GM19023 (cell line): ENCODE measurements around the gene RPA3.
"Not testable (repeated sequence)": the region's sequence is repeated elsewhere in the genome, so short reads cannot be mapped to it uniquely, and the experiment has no call there.

ENCODE experiments used
- ATAC-seq: cut with Tn5 transposase; IDR thresholded peaks from one replicate; pipeline ENCODE4 v1.9.1; 2021; ENCODE audit warnings: mild to moderate bottlenecking, moderate library complexity; ENCODE audit not compliant: unreplicated experiment

RPA3 gene

GRCh38 chr7:7696458-7697119 is 21.8 kb downstream of the RPA3 start:
- no peak for ATAC-seq

DNA sequence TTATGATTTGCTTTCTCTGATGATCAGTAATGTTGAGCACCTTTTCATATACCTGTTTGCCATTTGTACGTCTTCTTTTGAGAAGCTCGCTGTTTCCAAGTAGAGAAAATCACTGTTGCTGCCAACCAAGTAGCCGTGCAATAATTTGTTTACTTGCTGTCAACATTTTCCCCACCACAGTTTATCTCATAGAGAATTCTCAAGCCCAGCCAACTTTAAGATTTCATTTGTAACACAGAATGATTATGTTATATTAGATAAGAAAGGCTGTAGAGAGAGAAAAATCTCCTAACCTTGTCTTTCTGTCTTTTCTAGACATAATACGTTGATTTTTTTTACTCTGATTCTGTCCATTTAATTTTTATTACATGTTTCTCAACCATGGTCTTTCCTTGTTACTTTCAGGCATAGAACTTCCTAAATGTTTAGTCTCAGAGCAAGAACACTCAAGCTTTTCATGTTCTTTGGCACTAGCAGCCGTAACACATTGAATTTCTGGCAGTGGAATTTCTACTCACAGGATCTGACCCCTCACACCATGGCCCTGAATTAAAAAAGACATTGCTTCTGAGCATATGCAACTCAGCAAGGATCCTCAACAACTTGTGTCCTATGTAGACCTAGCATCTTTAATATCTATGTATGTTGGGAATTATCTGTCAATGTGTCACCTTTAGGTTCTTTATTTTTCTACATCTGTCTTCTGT is 23.1 kb downstream of the RPA3 start:
- no peak for ATAC-seq

DNA sequence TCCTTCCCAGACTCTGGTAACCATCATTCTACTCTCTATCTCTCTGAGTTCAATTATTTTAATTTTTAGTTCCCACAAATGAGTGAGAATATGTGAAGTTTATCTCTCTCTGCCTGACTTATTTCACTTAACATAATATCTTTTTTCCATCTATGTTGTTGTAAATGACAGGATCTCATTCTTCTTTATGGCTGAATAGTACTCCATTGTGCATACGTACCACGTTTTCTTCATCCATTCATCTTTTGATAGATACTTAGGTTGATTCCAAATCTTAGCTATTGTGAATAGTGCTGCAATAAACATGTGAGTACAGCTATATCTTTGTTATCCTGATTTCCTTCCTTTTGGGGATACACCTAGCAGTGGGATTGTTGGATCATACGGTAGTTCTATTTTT is 23.9 kb downstream of the RPA3 start:
- no peak for ATAC-seq

DNA sequence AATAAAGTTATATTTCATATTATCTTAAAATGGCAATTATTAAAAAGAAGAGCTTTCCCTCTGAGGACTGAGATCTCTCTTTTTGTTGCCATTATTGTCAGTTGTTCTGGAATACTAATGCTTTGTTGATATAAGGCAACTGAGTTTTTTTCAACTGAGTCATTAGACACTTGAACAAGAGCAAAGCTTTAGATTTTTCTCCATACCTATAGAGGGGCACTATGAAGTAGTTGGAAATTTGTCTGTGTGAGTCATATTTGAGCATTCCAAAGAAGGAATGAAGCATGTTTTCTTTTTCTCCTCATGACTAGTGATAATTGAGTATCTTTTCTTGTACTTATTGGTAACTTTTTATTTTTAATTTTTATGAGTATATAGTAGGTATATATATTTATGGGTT is 24.5 kb downstream of the RPA3 start:
- no peak for ATAC-seq

DNA sequence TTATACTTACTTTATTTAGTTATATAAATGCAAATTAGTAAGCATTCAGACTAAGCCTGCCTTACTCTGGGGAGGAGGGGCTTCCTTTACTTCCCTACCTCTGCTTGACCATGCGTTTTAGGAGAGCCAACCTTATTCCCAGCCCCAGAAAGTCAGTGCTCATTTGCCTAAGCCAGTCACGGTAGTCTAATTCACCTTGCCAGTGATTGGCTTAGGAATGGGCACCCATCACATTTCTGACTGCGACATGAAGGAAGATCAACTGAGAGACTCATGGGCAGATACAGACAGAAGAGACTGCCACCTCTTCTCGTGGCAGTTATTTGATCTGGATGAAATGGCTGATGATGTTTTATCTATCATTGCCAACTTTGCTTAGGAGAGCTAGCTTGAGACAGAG is 29.5 kb downstream of the RPA3 start:
- ATAC-seq, result no peak

DNA sequence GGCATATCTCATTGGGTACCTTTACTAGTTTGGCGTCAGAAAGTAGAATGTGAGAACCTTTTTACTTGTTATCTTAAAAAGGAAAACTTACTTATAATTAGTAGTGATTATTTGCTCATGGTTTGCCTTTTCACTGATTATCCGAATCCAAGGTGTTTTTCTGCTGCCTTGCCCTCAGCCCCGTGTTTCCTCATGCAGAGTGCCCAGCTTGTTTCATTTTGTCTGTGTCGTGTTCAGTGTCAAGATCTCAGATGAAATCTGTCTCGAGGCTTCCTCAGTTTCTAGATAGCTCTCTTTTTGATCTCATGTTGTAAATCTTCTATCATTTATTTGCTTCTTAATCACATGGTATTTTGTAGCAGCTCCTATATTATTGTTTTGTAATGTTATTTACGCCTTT is 30.1 kb downstream of the RPA3 start:
- ATAC-seq, result no peak

DNA sequence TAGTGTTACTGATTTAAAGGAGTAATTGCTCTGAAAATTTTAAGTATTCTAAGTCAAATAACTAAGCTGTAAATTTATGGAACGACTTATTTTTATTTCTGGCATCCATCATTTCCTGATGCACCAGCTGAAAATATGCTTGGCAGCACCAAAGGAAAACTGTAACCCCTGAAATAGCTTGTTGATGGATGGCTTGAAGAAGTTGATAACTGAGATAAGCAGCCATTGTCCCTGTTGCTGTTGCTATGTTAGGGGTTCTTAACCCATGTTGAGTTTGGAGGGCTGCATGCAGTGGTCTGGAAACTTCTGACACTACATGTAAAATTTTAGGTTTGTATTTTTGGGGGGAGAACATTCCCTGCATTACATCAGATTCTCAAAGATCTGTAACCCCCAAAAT is 30.6 kb downstream of the RPA3 start:
- no peak for ATAC-seq

DNA sequence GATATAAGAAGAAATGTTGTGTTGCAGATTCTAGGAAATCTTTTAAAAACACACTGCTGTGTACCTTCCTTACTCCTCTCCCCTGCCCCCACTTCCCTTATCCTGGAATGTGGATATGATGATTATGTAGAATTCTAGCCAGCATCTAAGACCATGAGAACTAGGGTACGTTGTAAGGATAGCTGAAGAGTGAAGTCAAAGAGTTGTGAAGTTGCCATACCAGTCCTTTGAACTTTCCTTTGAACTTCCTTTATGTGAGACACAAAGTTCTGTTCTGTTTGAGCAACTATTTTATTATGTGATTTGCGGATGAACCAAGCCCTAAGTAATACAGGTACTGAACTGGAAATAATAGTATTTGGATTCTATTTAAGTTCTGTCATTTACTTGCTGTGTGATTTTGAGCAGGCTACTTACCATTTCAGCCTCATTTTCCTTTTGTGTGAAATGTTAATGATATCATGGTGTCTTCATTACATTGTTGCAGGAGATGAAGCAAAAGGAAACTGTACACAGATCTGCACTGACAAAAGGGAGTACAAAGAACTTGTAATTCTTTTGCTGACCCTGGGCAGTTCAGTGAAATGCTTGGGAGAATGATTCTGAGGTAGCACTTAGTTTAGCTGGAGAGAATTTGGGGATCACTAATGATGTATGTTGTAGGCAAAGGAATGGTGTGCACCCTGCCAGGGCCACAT is 31.4 kb downstream of the RPA3 start:
- ATAC-seq, result no peak

- ATAC-seq, result no peak
These were observed 35.5 kb downstream of the RPA3 start for GRCh38 chr7:7682861-7683260.

GRCh38 chr7:7681936-7682329 is 36.5 kb downstream of the RPA3 start:
- no peak for ATAC-seq

GRCh38 chr7:7681191-7681935 is 37.0 kb downstream of the RPA3 start:
- ATAC-seq, result peak; percentile 63

DNA sequence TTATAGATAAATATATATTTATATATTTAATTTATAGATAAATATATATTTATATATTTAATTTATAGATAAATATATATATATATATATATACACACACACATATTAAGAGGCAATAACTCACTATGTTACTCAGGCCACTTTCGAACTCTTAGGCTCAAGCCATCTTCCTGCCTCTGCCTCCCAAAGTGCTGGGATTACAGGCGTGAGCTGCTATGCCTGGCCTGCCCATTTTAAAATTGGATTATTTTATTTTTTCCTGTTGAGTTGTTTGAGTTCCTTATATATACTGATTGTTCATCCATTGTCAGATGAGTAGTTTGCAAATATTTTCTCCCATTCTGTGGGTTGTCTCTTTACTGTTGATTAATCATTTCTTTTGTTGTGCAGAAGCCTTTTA is 38.8 kb downstream of the RPA3 start:
- ATAC-seq, result not testable (repeated sequence)

DNA sequence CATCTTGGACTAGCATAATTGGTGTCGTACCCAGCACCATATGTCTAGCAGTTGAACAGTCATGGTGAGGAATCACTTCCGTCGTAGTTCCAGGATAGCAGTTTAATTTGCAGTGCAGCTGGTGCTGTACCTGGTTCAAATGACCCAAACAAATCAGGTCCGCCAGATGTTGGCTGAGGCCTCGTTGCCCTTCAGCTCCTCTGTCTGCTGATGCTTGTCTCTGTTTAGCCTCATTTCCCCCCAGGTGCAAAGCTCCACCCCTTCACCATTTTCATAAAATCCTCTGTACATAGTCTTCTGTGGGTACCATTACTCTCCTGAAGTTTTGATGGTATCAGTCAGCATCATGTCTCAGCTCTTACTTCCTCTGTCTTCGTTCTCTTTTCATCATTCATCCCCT is 42.7 kb downstream of the RPA3 start:
- ATAC-seq, result no peak

DNA sequence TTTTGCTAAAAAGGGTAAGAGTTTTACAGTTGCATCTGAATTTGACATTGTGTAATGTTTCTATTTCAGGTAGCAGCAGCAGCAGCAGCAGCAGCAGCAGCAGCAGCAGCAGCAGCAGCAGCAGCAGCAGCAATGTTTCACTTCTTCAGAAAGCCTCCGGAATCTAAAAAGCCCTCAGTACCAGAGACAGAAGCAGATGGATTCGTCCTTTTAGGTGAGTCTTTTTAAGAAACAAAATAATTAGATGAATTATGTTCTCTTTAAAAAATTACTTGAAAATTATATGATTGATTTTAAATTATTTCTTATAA is 45.2 kb downstream of the RPA3 start:
- ATAC-seq, result no peak

DNA sequence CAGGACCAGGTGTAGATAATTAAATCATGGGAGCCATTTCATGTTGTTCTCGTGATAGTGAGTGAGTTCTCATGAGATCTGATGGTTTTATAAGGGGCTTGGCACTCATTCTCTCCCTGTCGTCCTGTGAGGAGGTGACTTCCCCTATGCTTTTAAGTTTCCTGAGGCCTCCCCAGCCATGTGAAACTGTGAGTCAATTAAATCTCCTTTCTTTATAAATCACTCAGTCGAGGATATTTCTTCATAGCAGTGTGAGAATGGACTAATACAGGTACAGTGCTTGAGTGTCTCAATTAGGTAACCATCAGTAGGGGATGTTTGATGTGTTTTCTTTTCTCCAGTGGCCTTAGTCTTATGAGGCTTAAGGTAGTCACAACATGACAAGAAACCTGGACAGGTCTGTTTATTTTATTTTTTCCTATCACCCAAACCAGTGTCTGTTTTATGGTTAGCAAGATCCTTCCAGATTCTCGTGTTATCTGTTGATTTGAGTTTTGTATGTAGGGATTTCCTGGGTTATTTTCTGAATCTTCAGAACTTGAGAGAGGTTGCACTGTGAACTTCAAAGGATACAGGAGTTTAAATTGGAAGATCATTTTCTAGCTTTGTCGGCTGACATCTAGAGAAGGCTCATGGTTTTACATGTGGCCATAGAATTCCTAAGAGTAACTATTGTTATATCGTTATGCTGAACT is 45.7 kb downstream of the RPA3 start:
- no peak for ATAC-seq

GRCh38 chr7:7671361-7671760 is 47.0 kb downstream of the RPA3 start:
- ATAC-seq, result no peak

DNA sequence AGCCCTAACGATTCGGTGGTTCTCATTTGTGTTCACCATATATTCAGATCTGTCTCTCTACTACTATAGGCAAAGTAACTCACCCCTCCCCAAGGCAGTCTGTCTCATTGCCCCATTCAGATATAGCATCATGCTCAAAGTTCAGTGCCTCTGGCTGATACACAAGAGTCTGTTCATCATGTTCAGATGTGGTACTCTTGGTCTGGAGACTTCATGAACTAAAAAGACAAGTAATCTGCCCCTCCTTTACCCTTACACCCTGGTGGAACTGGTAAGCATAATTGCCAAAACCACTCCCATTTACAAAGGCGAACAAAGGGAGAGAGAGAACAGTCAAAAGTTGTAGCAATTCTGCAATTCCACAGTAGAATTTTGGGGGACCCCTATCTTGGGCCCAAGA is 47.9 kb downstream of the RPA3 start:
- no peak for ATAC-seq

DNA sequence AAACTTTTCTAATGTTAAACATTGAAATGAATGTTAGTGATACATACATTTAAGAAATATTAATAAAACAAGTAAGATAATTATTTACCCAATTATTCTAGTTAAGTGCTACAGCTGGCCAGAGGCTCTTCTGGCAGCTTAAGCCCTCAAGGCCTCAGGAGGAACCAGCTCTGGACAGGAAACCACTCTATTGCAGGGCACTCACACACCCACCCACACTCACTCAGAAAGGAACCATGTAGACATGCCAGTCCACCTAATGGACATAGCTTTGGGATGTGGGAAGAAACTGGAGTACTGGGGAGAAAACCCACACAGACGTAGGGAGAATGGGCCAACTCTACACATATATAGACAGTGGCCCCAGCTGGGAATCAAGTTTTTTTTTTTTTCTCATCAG is 49.7 kb downstream of the RPA3 start:
- no peak for ATAC-seq

DNA sequence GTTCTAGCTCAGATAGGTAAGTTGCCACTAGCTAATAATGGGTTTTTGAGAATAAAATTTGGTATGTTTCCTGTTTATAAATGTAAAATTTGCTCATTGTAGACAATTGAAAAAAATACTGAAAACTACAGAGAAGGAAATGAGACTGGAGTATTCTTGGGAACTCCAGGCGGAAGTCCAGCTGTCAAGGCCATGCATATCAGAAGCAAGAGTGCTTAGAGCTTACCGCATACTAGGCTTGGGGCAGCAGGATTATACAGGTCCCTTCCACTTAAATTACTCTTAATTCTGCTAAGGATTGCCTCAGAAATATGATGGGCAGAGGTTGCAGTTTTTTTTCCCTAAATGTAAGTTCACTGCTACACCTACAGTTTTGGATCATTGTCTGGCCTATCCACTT is 51.2 kb downstream of the RPA3 start:
- no peak for ATAC-seq

DNA sequence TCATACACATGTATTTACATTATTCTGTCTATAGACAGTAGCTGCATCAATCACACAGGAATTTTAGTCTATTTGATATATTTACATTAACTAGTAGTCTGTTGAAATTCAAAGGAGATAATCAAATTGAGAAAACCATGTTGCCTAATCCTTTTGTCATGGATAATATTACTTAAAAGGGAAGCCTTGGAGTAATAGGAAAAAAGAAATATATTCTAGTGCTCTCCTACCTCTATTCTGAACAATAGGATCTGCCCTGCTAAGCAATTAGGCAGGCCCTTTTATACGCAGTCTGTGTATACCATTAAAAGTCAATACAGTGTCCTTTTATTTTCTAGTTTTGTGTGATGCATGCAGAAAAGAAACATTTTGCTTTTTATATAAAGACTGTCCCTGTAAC is 53.4 kb downstream of the RPA3 start:
- ATAC-seq, result no peak

- no peak for ATAC-seq
These were observed 54.1 kb downstream of the RPA3 start for GRCh38 chr7:7664291-7664690.
